ENCODE data around the gene DHRS3.

DNA sequence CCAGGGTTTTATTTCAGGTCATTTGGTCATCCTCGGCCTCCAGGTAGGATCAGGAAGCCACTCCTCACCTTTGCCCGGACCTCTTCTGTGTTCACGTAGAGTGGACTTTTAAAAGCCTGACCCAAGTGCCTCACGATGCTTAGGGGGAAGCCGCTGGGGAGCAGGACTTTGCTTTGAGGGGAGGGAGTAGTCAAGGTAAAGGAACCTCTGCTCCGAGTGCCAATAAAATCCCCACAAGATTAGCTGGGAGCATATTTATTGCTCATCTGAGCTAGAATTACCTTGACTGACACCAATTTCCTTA, 603 bp upstream of the DHRS3 start:
- TF ChIP-seq, protein P1, sequence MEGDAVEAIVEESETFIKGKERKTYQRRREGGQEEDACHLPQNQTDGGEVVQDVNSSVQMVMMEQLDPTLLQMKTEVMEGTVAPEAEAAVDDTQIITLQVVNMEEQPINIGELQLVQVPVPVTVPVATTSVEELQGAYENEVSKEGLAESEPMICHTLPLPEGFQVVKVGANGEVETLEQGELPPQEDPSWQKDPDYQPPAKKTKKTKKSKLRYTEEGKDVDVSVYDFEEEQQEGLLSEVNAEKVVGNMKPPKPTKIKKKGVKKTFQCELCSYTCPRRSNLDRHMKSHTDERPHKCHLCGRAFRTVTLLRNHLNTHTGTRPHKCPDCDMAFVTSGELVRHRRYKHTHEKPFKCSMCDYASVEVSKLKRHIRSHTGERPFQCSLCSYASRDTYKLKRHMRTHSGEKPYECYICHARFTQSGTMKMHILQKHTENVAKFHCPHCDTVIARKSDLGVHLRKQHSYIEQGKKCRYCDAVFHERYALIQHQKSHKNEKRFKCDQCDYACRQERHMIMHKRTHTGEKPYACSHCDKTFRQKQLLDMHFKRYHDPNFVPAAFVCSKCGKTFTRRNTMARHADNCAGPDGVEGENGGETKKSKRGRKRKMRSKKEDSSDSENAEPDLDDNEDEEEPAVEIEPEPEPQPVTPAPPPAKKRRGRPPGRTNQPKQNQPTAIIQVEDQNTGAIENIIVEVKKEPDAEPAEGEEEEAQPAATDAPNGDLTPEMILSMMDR (IDR thresholded peaks at IDR 0.05), result no peak
- TF ChIP-seq POLR2AphosphoS5 (IDR thresholded peaks at IDR 0.05), result no peak

Data from gastroesophageal sphincter (tissue), 3 donors.